HG02852 (cell line): ENCODE data around the gene AIP.
A peak's percentile ranks its signal among the peaks of the same experiment; 100 is the strongest.
"Not testable (repeated sequence)": the region's sequence is repeated elsewhere in the genome, so short reads cannot be mapped to it uniquely, and the experiment has no call there.

Experiments used
- ATAC-seq: cut with Tn5 transposase; IDR thresholded peaks from one replicate; pipeline ENCODE4 v1.9.1; 2021; ENCODE audit warnings: mild to moderate bottlenecking, moderate library complexity; ENCODE audit not compliant: unreplicated experiment

The AIP gene

GRCh38 chr11:67448220-67448609 lies 34.6 kb upstream of the AIP start:
- no peak for ATAC-seq

DNA sequence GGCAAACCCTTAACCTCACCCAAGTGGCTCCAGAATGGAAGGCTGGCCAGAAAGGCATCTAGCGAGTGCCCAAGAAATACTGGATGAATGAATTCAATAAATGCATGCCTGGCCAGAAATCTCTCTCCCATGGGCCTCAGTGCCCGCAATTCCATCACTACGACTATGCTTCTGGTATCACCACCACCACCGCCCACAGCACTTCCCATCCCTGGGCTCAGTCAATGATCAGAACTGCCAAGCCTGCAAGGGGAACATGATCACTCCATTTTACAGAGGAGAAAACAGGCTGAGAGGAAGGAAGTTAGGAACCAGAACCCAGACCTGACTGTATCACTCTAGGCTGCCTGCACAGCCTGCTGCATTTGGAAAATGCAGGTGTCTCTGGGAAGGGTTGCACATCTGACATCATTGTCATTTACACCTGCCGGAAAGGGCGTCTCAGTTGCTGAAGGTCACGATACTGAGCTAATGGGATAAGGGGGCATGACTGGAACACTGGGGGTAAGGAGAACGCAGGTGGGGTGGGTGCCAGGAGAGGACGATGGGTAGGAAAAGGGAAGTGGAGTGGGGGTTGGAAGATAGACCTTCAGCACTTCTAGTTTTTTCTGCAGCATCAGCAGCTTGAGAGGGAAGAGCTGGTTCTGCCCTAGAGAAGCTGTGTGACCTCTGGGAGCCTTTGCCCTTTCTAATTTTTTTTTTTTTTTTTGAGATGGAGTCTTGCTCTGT lies 33.5 kb upstream of the AIP start:
- no peak for ATAC-seq

DNA sequence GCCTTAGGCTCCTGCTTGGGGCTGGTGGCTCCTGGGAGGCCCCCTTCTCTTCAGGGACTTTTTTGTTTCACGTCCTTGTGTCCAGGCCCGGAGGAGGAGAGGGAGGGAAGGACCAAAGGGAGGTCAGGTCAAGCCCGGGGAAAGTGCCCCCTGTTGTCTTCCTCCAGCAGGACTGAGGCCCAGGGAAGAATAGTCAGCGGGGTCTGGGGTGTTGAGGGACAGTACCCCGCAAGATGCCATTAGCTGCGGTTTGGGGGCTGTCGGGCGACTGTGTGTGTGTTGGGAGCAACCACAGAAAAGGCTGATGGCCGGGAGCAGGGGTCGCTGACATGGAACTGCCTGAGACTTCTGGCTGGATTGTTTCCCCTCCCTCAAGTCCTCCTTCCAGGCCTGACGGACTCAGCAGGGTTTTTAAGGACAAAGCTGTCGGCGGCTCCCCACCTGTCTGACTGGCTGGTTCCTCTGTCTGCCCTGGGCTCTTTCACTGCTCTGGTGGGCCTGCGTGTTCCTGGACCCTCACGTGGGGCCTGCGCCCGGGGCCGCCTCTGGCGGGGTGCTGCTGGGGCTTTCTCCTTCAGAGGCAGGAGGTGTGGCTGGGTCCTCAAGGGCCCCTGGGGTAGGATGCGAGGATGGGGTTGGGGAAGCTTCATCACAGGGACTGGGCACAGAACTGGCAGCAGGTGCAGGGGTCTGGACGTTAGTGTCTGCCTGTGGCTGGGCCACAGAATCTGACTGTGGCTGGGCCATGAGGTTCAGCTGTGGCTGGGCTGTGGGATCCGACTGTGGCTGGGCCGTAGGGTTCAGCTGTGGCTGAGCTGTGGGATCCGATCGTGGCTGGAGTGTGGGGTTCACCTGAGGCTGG lies 31.8 kb upstream of the AIP start:
- no peak for ATAC-seq

DNA sequence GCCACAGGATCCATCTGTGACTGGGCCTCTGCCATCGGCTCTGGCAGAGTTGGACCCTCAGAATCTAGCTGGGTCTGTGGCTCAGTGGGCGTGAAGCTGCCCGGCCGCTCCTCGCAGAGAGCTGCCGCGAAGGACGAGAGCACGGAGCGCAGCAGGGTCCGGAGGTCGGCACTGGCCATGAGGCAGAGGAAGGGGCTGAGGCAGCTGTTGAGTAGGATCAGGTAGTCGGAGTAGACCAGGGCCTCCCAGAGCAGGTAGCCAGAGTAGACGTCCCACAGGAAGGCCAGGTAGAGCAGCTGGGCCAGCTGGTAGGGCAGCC lies 31.2 kb upstream of the AIP start:
- ATAC-seq: no peak

- ATAC-seq: no peak
Measured at GRCh38 chr11:67452141-67452952, 30.5 kb upstream of the AIP start, which contains the start of gene GPR152. Gene GPR152 (minus strand): TSS chr11:67452729. CDS start chr11:67452724, 5 bp downstream.

DNA sequence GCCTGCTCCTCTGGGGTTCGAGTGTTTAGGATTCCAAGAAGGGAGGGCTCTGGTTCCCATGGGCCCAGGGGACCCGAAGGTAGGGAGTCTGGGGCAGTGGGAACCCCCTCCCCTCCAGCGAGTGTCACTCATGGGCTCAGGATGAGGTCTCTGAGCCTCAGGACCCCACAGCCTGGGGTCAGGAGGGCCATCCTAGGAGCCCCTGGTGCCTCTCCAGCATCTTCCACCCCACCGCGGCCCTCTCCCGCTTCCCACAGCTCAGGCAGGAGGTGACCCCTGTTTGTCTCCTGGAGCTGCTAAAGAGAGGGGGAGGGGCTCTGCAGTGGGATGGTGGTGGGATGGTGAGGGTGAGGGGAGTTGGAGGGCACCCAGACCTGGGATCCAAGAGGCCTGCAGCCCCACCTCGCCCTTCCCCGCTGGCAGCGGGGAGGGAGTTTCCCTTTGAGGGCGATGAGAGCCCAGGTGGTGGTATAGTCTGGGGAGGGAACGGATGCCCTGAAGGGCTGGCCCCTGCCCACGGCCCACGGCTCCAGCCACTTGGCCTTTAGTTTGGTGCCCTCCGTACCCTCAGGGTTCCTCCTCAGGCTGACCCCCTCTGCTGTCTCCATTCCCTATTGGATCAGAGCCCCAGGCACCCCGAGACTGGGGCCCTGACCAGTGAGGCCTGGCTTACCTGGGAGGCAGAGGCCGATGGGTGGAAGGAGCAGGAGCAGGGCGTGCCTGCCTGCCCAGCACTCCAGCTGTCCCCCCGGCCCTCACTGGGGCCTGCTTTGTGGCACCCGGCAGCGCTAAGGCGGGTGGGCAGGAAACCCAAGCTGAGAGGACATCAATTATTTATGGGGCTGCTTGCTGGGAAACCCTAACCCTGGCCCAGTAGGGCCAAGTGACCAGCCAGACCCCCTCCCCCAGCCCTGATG lies 28.8 kb upstream of the AIP start:
- no peak for ATAC-seq

DNA sequence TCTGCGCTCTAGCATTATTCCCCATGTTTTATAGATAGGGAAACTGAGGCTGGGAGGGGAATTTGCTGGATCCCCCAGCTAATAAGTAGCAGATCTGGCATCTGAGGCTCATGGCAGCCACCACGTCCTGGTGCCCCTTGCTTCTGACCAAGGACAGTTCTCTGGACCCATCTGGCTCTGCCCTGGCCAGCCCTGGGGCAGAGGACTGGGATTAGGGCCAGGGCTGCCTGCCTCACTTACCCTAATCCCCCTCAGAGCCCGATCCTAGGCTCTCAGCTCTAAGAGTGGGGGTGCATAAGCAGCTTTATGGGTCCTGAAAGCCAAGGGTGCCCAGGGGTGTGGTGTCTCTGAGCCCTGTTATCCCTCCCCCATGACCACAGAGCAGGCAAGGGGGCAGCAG lies 27.8 kb upstream of the AIP start, which contains the start of gene CABP4:
Gene CABP4, plus strand, starts transcription at position 301 of the 400 bp plus-strand sequence. Its CDS starts 70 bp downstream, at position 371.
- ATAC-seq: no peak

DNA sequence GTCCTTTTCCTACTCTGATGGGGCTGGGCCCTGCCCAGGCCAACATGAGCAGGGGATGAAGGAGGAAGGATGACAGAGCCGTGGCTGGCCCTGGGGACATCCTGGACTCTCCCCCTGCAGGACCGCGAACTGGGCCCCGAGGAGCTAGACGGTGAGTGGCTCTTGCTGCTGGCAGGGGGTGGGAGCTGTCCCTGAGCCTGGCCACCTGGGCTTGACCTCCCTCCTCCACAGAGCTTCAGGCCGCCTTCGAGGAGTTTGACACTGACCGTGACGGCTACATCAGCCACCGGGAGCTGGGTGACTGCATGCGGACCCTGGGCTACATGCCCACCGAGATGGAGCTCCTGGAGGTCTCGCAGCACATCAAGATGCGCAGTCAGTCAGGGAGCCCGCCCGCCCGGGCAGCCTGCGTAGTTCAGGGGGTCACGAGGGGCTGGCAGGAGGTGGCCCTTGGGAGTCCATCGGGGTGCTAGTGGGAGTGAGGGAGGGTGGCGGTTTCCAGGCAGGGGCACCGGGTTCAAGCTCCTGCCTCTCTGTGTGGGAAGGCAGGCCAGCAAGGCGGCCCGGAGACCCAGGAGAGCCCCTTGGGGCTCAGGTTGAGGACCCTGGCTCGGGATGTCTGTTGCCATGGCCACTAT lies 26.6 kb upstream of the AIP start:
- ATAC-seq: no peak

DNA sequence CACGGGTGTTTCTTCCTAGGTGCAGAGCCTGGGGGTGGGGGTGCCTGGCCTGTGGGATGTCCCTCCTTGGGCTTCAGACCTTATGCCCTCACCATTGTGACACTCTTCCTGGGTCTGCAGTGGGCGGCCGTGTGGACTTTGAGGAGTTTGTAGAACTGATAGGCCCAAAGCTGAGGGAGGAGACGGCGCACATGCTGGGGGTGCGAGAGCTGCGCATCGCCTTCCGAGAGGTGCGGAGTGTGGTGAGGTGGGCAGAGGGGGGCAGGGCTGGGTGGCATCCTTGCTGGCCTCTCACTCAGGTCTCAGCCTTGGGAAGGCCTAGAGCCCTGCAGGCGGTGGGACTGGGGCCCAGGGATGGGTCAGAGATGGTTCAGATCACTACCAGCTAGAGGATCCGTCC lies 25.4 kb upstream of the AIP start:
- no peak for ATAC-seq

DNA sequence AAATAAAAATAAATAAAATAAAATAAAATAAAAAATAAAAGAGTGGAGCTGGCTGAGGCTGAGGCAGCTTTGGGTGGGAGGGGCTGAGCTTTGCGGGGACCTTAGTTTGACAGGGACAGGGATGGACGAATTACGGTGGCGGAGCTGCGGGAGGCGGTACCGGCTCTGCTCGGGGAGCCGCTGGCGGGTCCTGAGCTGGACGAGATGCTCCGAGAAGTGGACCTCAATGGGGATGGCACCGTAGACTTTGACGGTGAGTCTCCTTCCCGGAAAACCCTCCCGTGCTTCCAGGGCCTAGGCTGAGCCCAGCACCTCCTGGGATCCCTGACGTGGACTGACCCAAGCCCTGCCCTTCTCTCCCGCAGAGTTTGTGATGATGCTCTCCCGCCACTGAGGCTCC lies 24.6 kb upstream of the AIP start:
- ATAC-seq: no peak

- no peak for ATAC-seq
Measured at GRCh38 chr11:67463186-67463585, 19.6 kb upstream of the AIP start.

- ATAC-seq: no peak
Measured at GRCh38 chr11:67463680-67464410, 19.0 kb upstream of the AIP start.

GRCh38 chr11:67464411-67465188 lies 18.2 kb upstream of the AIP start:
- ATAC-seq: peak; percentile 43

DNA sequence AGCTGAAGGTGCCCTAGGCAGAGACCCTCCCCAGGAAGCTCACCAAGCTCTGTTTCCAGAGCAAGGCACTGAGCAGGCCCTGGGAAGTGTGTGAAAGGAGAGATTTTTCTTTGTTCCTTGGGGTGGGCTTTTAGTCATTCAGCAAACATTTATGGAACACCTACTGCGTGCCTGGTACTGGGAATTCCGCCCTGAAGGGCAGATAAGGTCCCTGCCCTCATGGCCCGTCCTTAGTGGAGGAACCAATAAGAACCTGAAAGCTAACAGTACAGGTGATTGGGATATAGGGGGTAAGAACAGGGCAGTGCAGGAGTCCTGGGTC lies 17.7 kb upstream of the AIP start:
- ATAC-seq: no peak

DNA sequence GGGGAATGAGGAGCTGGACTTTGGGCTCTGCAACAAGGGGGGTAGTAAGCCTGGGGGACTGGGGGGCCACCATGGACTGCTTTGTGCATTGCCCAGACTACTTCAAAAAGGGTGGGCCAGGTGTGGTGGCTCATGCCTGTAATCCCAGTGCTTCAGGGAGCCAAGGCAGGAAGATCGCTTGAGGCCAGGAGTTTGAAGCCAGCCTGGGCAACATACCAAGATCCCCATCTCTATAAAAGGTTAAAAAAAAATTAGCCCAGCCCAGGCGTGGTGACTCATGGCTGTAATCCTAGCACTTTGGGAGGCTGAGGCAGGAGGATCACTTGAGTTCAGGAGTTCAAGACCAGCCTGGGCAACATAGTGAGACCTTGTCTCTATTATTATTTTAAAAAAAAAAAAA lies 17.3 kb upstream of the AIP start:
- not testable (repeated sequence) for ATAC-seq

DNA sequence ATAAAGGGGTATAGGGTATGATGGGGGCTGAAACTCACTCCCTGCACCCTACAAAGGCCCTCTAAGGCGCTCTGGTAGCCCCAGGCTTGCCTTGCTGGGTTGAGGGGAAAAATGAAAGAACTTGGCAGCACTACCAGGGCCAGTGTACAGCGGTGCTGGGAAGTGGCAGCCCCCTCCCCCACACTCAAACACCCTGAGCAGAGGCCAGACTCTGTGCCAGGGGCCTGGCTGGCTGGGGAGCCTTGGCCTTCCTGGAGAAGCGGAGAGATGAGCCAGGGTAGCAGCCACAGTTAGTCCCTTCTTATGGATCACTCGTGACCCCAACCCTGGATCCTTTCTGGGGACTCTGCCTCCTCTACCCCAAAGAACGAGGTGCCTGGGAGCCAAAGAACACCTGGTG lies 16.5 kb upstream of the AIP start:
- no peak for ATAC-seq

DNA sequence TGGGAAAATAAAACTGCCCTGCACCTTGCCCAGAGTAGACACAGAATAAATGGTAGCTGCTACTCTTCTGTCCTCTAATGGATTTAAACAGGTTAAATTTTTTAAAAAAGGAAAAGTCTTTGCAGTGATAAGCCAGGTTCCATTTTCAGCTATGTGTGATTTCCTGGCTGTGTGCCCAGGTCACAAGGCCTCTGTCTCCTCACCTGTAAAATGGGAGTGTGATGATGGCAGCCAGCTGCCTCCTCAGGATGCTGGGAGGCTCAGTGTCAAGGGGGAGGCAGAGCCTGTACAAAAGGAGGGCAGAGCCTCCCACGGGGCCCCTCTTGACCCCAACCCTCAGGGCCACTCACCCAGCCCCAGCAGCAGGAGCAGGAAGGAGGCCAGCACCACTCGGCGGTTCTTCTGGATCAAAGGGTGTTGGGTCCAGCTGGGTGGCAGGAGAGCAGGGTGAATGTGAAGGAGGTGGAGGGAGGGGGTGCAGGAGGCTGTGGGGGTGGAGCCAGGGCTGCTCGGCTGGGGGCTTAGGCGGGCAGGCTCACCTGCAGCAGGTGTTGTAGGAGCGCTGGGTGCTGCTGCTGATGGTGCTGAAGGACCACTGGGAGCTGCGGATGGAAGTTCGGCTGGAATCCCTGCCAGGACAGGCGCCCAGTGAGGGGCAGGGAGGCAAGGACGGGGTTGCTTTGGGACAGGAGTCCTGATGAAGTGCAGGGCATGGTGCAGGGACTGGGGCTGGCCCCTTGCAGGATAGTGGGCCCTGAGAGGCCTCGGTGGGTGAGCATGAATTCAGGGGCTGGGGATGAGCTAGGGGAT lies 15.7 kb upstream of the AIP start:
- no peak for ATAC-seq

- ATAC-seq: no peak
Measured at GRCh38 chr11:67468056-67468455, 14.8 kb upstream of the AIP start.
